HepG2 (cell line): ENCODE results near the gene MYO9A. TPM values are rescaled to one million over a fixed set of nuclear protein-coding genes. Genes with fewer than 3 reads are reported as not detected.
A peak's percentile ranks its signal among the peaks of the same experiment; 100 is the strongest.

Experiments used
- BORCS8-MEF2B ChIP-seq: sonication (generic); formaldehyde crosslinking; IDR thresholded peaks from 2 replicates; pipeline ENCODE4 v1.8.0; 2022; ENCODE audit warnings: mild to moderate bottlenecking, missing genetic modification reagents
- GRHL1 ChIP-seq: sonication (generic); formaldehyde crosslinking; conservative IDR thresholded peaks from 2 replicates; pipeline ENCODE4 v1.8.0; 2022; ENCODE audit warnings: missing genetic modification reagents
- HDAC1 ChIP-seq: sonication (generic); formaldehyde crosslinking; IDR thresholded peaks from 2 replicates; pipeline ENCODE4 v1.5.1; 2020; ENCODE audit warnings: mild to moderate bottlenecking, missing genetic modification reagents
- IRX3 ChIP-seq: sonication (generic); formaldehyde crosslinking; IDR thresholded peaks from 2 replicates; pipeline ENCODE4 v1.8.1; 2023; ENCODE audit warnings: mild to moderate bottlenecking, low read depth, missing genetic modification reagents, borderline replicate concordance
- JARID2 ChIP-seq: sonication (generic); formaldehyde crosslinking; IDR thresholded peaks from 2 replicates; pipeline ENCODE4 v1.8.1; 2023; ENCODE audit warnings: missing genetic modification reagents, inconsistent platforms; ENCODE audit not compliant: insufficient replicate concordance
- MEF2D ChIP-seq: sonication (generic); formaldehyde crosslinking; IDR thresholded peaks from 2 replicates; pipeline ENCODE4 v1.5.1; 2020; ENCODE audit warnings: mild to moderate bottlenecking, missing genetic modification reagents
- NFIC ChIP-seq: IDR thresholded peaks from 2 replicates; pipeline ENCODE4 v1.6.1; 2012; ENCODE audit warnings: mild to moderate bottlenecking, low read length, inconsistent platforms
- PRPF4 ChIP-seq: fragments of 200-400 bp; formaldehyde crosslinking; IDR thresholded peaks from 2 replicates; pipeline ENCODE4 v1.6.1; 2016; ENCODE audit warnings: low read length, low read depth; ENCODE audit not compliant: poor library complexity, severe bottlenecking
- SMC3 ChIP-seq: IDR thresholded peaks from 2 replicates; pipeline ENCODE4 v1.6.1; 2011; ENCODE audit warnings: low read length, improper control_type of control experiment
- SNRNP70 ChIP-seq: fragments of 200-400 bp; formaldehyde crosslinking; IDR thresholded peaks from 2 replicates; pipeline ENCODE4 v1.6.1; 2017; ENCODE audit warnings: mild to moderate bottlenecking, low read depth, low read length, moderate library complexity
- ZBTB7A ChIP-seq: sonication (generic); formaldehyde crosslinking; IDR thresholded peaks from 2 replicates; pipeline ENCODE4 v1.8.0; 2022; ENCODE audit warnings: mild to moderate bottlenecking, missing genetic modification reagents
- ZFAT ChIP-seq: sonication (generic); formaldehyde crosslinking; conservative IDR thresholded peaks from 2 replicates; pipeline ENCODE4 v1.8.1; 2023; ENCODE audit warnings: missing genetic modification reagents, inconsistent platforms
- ZFP41 ChIP-seq: sonication (generic); formaldehyde crosslinking; IDR thresholded peaks from 2 replicates; pipeline ENCODE4 v1.4.0; 2020; ENCODE audit warnings: mild to moderate bottlenecking, missing genetic modification reagents, borderline replicate concordance
- ZKSCAN1 ChIP-seq: fragments of 150-350 bp; IDR thresholded peaks from 2 replicates; pipeline ENCODE4 v1.6.1; 2014; ENCODE audit warnings: low read length
- ZMYM3 ChIP-seq: sonication (generic); formaldehyde crosslinking; IDR thresholded peaks from 2 replicates; pipeline ENCODE4 v1.5.1; 2020; ENCODE audit warnings: mild to moderate bottlenecking, missing genetic modification reagents
- ZNF3 ChIP-seq: IDR thresholded peaks from 2 replicates; pipeline ENCODE4 v1.7.0; 2017; ENCODE audit warnings: inconsistent platforms
- ZNF441 ChIP-seq: sonication (generic); formaldehyde crosslinking; IDR thresholded peaks from 2 replicates; pipeline ENCODE4 v1.7.0; 2021; ENCODE audit warnings: missing genetic modification reagents, borderline replicate concordance
- ZNF501 ChIP-seq: sonication (generic); formaldehyde crosslinking; IDR thresholded peaks from 2 replicates; pipeline ENCODE4 v1.5.1; 2020; ENCODE audit warnings: mild to moderate bottlenecking, moderate library complexity, missing genetic modification reagents
- ZNF563 ChIP-seq: sonication (generic); formaldehyde crosslinking; IDR thresholded peaks from 2 replicates; pipeline ENCODE4 v1.8.0; 2022; ENCODE audit warnings: mild to moderate bottlenecking, moderate library complexity, missing genetic modification reagents
- ZNF576 ChIP-seq: sonication (generic); formaldehyde crosslinking; IDR thresholded peaks from 2 replicates; pipeline ENCODE4 v1.4.0; 2020; ENCODE audit warnings: mild to moderate bottlenecking, missing genetic modification reagents
- ZNF740 ChIP-seq: sonication (generic); formaldehyde crosslinking; IDR thresholded peaks from 2 replicates; pipeline ENCODE4 v1.4.0; 2020; ENCODE audit warnings: missing genetic modification reagents
- ZNF776 ChIP-seq: sonication (generic); formaldehyde crosslinking; IDR thresholded peaks from 2 replicates; pipeline ENCODE4 v1.4.0; 2020; ENCODE audit warnings: mild to moderate bottlenecking, missing genetic modification reagents
- ZNF878 ChIP-seq: sonication (generic); formaldehyde crosslinking; IDR thresholded peaks from 2 replicates; pipeline ENCODE4 v1.8.1; 2023; ENCODE audit warnings: mild to moderate bottlenecking, missing genetic modification reagents, moderate library complexity
- polyA plus RNA-seq, 8 experiments: library from polyadenylated mRNA; depleted of rRNA in 3 of 8; stranded (reverse) in 7 of 8; unstranded in 1 of 8; fragments of >200 nt; fragmentation: Illumina TruSeq in 4 of 8; extraction: Trizol in 4 of 8; gene quantifications; 2 replicates each; pipeline versions ENCODE4 v1.2.1 to v1.2.3, GENCODE V29; 2011 to 2016; ENCODE audit warnings: low read depth in 4 of 8, missing spikeins in 1 of 8, mixed read lengths in 1 of 8; ENCODE audit not compliant: insufficient read depth in 1 of 8
- total RNA-seq, 5 experiments: library from RNA; depleted of rRNA; stranded (reverse); fragments of >200 nt; fragmentation: Illumina TruSeq; extraction: Trizol; gene quantifications; 2 replicates each; pipeline ENCODE4 v1.2.3, GENCODE V29; 2016; ENCODE audit warnings: low read depth in 1 of 5
- TF ChIP-seq, protein P1 (sequence below): sonication (generic); formaldehyde crosslinking; IDR thresholded peaks from 2 replicates; pipeline ENCODE4 v1.5.0; 2020; ENCODE audit warnings: missing genetic modification reagents
- TF ChIP-seq, protein P2 (sequence below): sonication (generic); formaldehyde crosslinking; IDR thresholded peaks from 2 replicates; pipeline ENCODE4 v1.9.0; 2021; ENCODE audit warnings: missing genetic modification reagents, borderline replicate concordance

MYO9A gene
- total and polyA plus RNA-seq, 2 of the 13 experiments (the other 11 are each of a cell fraction or from before 2014, with no cell fraction given) = 4.8 to 15.3 TPM

GRCh38 chr15:72155635-72156616, 38.0 kb upstream of the MYO9A start (continued):
- TF ChIP-seq ZFAT (CRISPR knock-in tag) (no peak), HDAC1 (CRISPR knock-in tag) (no peak), ZNF776 (no peak), BORCS8-MEF2B (CRISPR knock-in tag) (no peak), ZKSCAN1 (no peak), ZNF3 (CRISPR knock-in tag) (no peak), MEF2D (CRISPR knock-in tag) (no peak), ZMYM3 (CRISPR knock-in tag) (no peak), ZNF441 (no peak), ZFP41 (CRISPR knock-in tag) (no peak), ZNF878 (CRISPR knock-in tag) (no peak), GRHL1 (CRISPR knock-in tag) (no peak), ZBTB7A (CRISPR knock-in tag) (no peak), JARID2 (CRISPR knock-in tag) (no peak), NFIC (no peak), PRPF4 (no peak), IRX3 (CRISPR knock-in tag) (no peak), ZNF501 (peak; percentile 52; the same call in 1 of the 2 replicates), ZNF563 (CRISPR knock-in tag) (no peak), SMC3 (peak; percentile 89), SNRNP70 (no peak), ZNF740 (CRISPR knock-in tag) (no peak), ZNF576 (CRISPR knock-in tag) (no peak)
- TF ChIP-seq, protein P1, sequence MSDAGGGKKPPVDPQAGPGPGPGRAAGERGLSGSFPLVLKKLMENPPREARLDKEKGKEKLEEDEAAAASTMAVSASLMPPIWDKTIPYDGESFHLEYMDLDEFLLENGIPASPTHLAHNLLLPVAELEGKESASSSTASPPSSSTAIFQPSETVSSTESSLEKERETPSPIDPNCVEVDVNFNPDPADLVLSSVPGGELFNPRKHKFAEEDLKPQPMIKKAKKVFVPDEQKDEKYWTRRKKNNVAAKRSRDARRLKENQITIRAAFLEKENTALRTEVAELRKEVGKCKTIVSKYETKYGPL = no peak
- TF ChIP-seq, protein P2, sequence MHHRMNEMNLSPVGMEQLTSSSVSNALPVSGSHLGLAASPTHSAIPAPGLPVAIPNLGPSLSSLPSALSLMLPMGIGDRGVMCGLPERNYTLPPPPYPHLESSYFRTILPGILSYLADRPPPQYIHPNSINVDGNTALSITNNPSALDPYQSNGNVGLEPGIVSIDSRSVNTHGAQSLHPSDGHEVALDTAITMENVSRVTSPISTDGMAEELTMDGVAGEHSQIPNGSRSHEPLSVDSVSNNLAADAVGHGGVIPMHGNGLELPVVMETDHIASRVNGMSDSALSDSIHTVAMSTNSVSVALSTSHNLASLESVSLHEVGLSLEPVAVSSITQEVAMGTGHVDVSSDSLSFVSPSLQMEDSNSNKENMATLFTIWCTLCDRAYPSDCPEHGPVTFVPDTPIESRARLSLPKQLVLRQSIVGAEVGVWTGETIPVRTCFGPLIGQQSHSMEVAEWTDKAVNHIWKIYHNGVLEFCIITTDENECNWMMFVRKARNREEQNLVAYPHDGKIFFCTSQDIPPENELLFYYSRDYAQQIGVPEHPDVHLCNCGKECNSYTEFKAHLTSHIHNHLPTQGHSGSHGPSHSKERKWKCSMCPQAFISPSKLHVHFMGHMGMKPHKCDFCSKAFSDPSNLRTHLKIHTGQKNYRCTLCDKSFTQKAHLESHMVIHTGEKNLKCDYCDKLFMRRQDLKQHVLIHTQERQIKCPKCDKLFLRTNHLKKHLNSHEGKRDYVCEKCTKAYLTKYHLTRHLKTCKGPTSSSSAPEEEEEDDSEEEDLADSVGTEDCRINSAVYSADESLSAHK (CRISPR knock-in tag) = no peak
